Kidney (tissue), 14 donors: ENCODE results near the gene DHRS7B. TPM values are rescaled to one million over a fixed set of nuclear protein-coding genes. Genes with fewer than 3 reads are reported as not detected.
"Not testable (repeated sequence)": the region's sequence is repeated elsewhere in the genome, so short reads cannot be mapped to it uniquely, and the experiment has no call there.

Experiments
- DNase-seq, 5 donors: peaks; one replicate each; pipeline ENCODE4 v3.0.0-alpha.2; 2013 to 2020
- FAIRE-seq: peaks from 2 replicates; lab custom pipeline; 2012; peaks lifted over from hg19 to GRCh38; lab: Jason Lieb, UNC
- H3K27ac ChIP-seq, 2 donors: one replicate each; pipeline ENCODE4 v1.7.0; 2013; ENCODE audit warnings: low read depth in 2 of 2, low read length in 2 of 2, inconsistent platforms in 1 of 2
- H3K27me3 ChIP-seq: one replicate; pipeline ENCODE4 v1.7.1; 2013; ENCODE audit warnings: low read length, inconsistent platforms; ENCODE audit not compliant: control insufficient read depth, insufficient read depth
- H3K36me3 ChIP-seq, 3 donors: one replicate each; pipeline versions ENCODE4 v1.7.0 to v1.7.1; 2013; ENCODE audit warnings: low read length in 3 of 3, control low read depth in 1 of 3, inconsistent platforms in 1 of 3; ENCODE audit not compliant: insufficient read depth in 3 of 3, control insufficient read depth in 2 of 3
- H3K4me1 ChIP-seq, 3 donors: one replicate each; pipeline versions ENCODE4 v1.7.0 to v1.7.1; 2013; ENCODE audit warnings: low read length in 3 of 3, inconsistent platforms in 1 of 3, low read depth in 1 of 3; ENCODE audit not compliant: control insufficient read depth in 2 of 3, insufficient read depth in 2 of 3
- H3K4me3 ChIP-seq, 3 donors: one replicate each; pipeline versions ENCODE4 v1.7.0 to v1.8.1; 2013; ENCODE audit warnings: low read length in 3 of 3, control low read depth in 1 of 3, inconsistent platforms in 1 of 3
- H3K9ac ChIP-seq, 3 donors: one replicate each; pipeline versions ENCODE4 v1.7.0 to v1.7.1; 2013; ENCODE audit warnings: low read length in 3 of 3, control low read depth in 1 of 3, inconsistent platforms in 1 of 3
- H3K9me3 ChIP-seq, 3 donors: one replicate each; pipeline versions ENCODE4 v1.7.0 to v1.7.1; 2013; ENCODE audit warnings: low read length in 3 of 3, control low read depth in 1 of 3, inconsistent platforms in 1 of 3; ENCODE audit not compliant: control insufficient read depth in 2 of 3, insufficient read depth in 1 of 3
- CTCF ChIP-seq: IDR thresholded peaks from 3 replicates; pipeline ENCODE4 v1.5.1; 2012; ENCODE audit warnings: mild to moderate bottlenecking, moderate library complexity, borderline replicate concordance; ENCODE audit not compliant: insufficient read depth; ENCODE audit errors: extremely low read depth
- intact Hi-C: fragments of 100-400 bp; cut with DNase I; formaldehyde crosslinking; loops from one replicate; pipeline ENCODE4 v1.11.1; 2022
- polyA plus RNA-seq: library from polyadenylated mRNA; stranded (reverse); fragments of 350-450 nt; fragmentation: Illumina TruSeq; extraction: RNeasy Lipid Tissue Mini Kit (QIAGEN cat#74804); gene quantifications from one replicate; pipeline ENCODE4 v1.2.3, GENCODE V29; 2014; ENCODE audit warnings: low read depth, low replicate concordance; ENCODE audit not compliant: insufficient read depth
- total RNA-seq: library from RNA; stranded (reverse); fragmentation: NEBNext Ultra II Directional; extraction: Animal tissue kit (Norgen Biotek cat#: 25700); gene quantifications from one replicate; pipeline ENCODE4 v1.2.1, GENCODE V29; 2021
- donor health status: control.
- donor health status: control.
- donor health status: control.
- donor health status: control.
- donor health status: control.
- donor health status: DM: yes; HTN: yes; CAD: no.
- donor health status: Normal renal cell carcinoma (clear cell type).

Gene DHRS7B
- total and polyA plus RNA-seq, 2 donors from 2014 or later = 19.9 to 58.8 TPM

- Histone ChIP-seq H3K9me3 (no peaks in the 10 kb centered on the region), H3K4me3 (no peak overlapping the region), H3K9ac (no peak overlapping the region), H3K36me3 (no peaks in the 10 kb centered on the region), H3K4me1 (no peaks in the 10 kb centered on the region), H3K27ac (no peak overlapping the region), H3K27me3 (no peaks in the 10 kb centered on the region)
- no peak for TF ChIP-seq CTCF
- no peak for FAIRE-seq
- peak in 1 of 5 donors; percentile 13 for DNase-seq
- intact Hi-C loops = no loop called here
Observed at GRCh38 chr17:21078016-21078780, 48.6 kb upstream of the DHRS7B start.

- H3K9ac ChIP-seq = no peak overlapping the region
- no peak overlapping the region for H3K27ac ChIP-seq
- no peak for DNase-seq
- FAIRE-seq = no peak
- H3K4me1 ChIP-seq = no peaks in the 10 kb centered on the region
- H3K36me3 ChIP-seq = no peaks in the 10 kb centered on the region
- no peaks in the 10 kb centered on the region for H3K27me3 ChIP-seq
- no peaks in the 10 kb centered on the region for H3K9me3 ChIP-seq
- H3K4me3 ChIP-seq = no peak overlapping the region
- intact Hi-C loops = no loop called here
- TF ChIP-seq CTCF = no peak
Observed at GRCh38 chr17:21079196-21079595, 47.6 kb upstream of the DHRS7B start.

- Histone ChIP-seq H3K9me3 (no peaks in the 10 kb centered on the region), H3K4me1 (no peaks in the 10 kb centered on the region), H3K36me3 (no peaks in the 10 kb centered on the region), H3K27ac (no peak overlapping the region), H3K9ac (no peak overlapping the region), H3K27me3 (no peaks in the 10 kb centered on the region), H3K4me3 (no peak overlapping the region)
- TF ChIP-seq CTCF = no peak
- no peak for DNase-seq
- intact Hi-C loops = no loop called here
- no peak for FAIRE-seq
Observed at GRCh38 chr17:21082001-21082436, 44.7 kb upstream of the DHRS7B start.

- H3K36me3 ChIP-seq, intact Hi-C loops, FAIRE-seq, H3K4me3 ChIP-seq, H3K4me1 ChIP-seq, H3K27ac ChIP-seq, H3K27me3 ChIP-seq, H3K9me3 ChIP-seq, H3K9ac ChIP-seq, DNase-seq: not testable (repeated sequence)
Observed at GRCh38 chr17:21085280-21085679, 41.5 kb upstream of the DHRS7B start.
